IMR-90 (cell line): ENCODE measurements around the gene MASTL. TPM values are rescaled to one million over a fixed set of nuclear protein-coding genes. Genes with fewer than 3 reads are reported as not detected.

Experiments
- ATAC-seq: fragments of 200-7000 bp; cut with Tn5 transposase; 2 replicates; pipeline ENCODE4 v1.9.1; 2020; ENCODE audit warnings: low read depth, mild to moderate bottlenecking, moderate library complexity
- BruUV-seq: library from RNA; stranded (reverse); fragments of 400-500 nt; replicated peaks from 2 replicates; lab custom pipeline; 2021; lab: Mats Ljungman, UMichigan
- CTCF ChIA-PET: fragments of 300-600 bp; formaldehyde crosslinking; extraction: SDS; loops from one replicate; lab custom pipeline; 2021; ENCODE audit warnings: antibody characterized with exemption; lab: Yijun Ruan, JAX
- POLR2A ChIA-PET: fragments of 300-600 bp; sonication (Branson Sonifier 250); formaldehyde crosslinking; loops from one replicate; lab custom pipeline; 2022; ENCODE audit warnings: antibody characterized with exemption; ENCODE audit not compliant: unreplicated experiment; lab: Charles Lee
- DNase-seq: peaks from one replicate; pipeline ENCODE4 v3.0.0; 2013
- H2AFZ ChIP-seq: replicated peaks from 2 replicates; pipeline ENCODE3; 2013; ENCODE audit warnings: low read length, mild to moderate bottlenecking; ENCODE audit not compliant: poor library complexity
- H2AK5ac ChIP-seq: 2 replicates; pipeline ENCODE4 v1.6.1; 2013; ENCODE audit warnings: low read depth, low read length, inconsistent platforms
- H2AK9ac ChIP-seq: replicated peaks from 2 replicates; pipeline ENCODE3; 2013; ENCODE audit warnings: mild to moderate bottlenecking, low read depth, low read length, moderate library complexity; ENCODE audit not compliant: poor library complexity
- H2BK120ac ChIP-seq: 2 replicates; pipeline ENCODE4 v1.6.1; 2013; ENCODE audit warnings: low read depth, low read length, inconsistent platforms
- H2BK15ac ChIP-seq: 3 replicates; pipeline ENCODE4 v1.6.1; 2013; ENCODE audit warnings: low read depth, low read length, inconsistent platforms
- H2BK20ac ChIP-seq: 2 replicates; pipeline ENCODE4 v1.6.1; 2013; ENCODE audit warnings: low read depth, mild to moderate bottlenecking, inconsistent platforms, low read length, moderate library complexity
- H2BK5ac ChIP-seq: 2 replicates; pipeline ENCODE4 v1.6.1; 2013; ENCODE audit warnings: mild to moderate bottlenecking, low read depth, low read length, inconsistent platforms; ENCODE audit not compliant: poor library complexity, severe bottlenecking
- H3K14ac ChIP-seq: replicated peaks from 2 replicates; pipeline ENCODE4 v1.6.1; 2013; ENCODE audit warnings: low read depth, low read length, inconsistent platforms
- H3K18ac ChIP-seq: 2 replicates; pipeline ENCODE4 v1.6.1; 2013; ENCODE audit warnings: low read depth, low read length, control low read depth
- H3K23ac ChIP-seq: 2 replicates; pipeline ENCODE4 v1.6.1; 2013; ENCODE audit warnings: low read depth, low read length, inconsistent platforms
- H3K27ac ChIP-seq: 2 replicates; pipeline ENCODE4 v1.5.1; 2013; ENCODE audit warnings: mild to moderate bottlenecking, control low read depth, low read length; ENCODE audit not compliant: insufficient read depth
- H3K27me3 ChIP-seq: 2 replicates; pipeline ENCODE4 v1.6.1; 2013; ENCODE audit warnings: low read length; ENCODE audit not compliant: control insufficient read depth, insufficient read depth
- H3K36me3 ChIP-seq: 2 replicates; pipeline ENCODE4 v1.6.1; 2013; ENCODE audit warnings: low read length, mixed read lengths; ENCODE audit not compliant: control insufficient read depth, insufficient read depth
- H3K4ac ChIP-seq: 2 replicates; pipeline ENCODE4 v1.6.1; 2013; ENCODE audit warnings: low read depth, low read length, inconsistent platforms
- H3K4me1 ChIP-seq: 2 replicates; pipeline ENCODE4 v1.6.1; 2013; ENCODE audit warnings: low read length, mixed read lengths; ENCODE audit not compliant: control insufficient read depth, insufficient read depth
- H3K4me2 ChIP-seq: 2 replicates; pipeline ENCODE4 v1.6.1; 2013; ENCODE audit warnings: low read depth, mild to moderate bottlenecking, control low read depth, low read length, moderate library complexity
- H3K4me3 ChIP-seq: 2 replicates; pipeline ENCODE4 v1.5.1; 2013; ENCODE audit warnings: low read depth, mild to moderate bottlenecking, control low read depth, low read length, moderate library complexity; ENCODE audit not compliant: insufficient read depth
- H3K56ac ChIP-seq: 2 replicates; pipeline ENCODE4 v1.6.1; 2013; ENCODE audit warnings: low read length, inconsistent platforms; ENCODE audit not compliant: insufficient read depth; ENCODE audit errors: extremely low read depth
- H3K79me1 ChIP-seq, 2 experiments: 2 replicates each; pipeline ENCODE4 v1.6.1; 2013; ENCODE audit warnings: low read length in 2 of 2, inconsistent platforms in 1 of 2, low read depth in 1 of 2
- H3K9ac ChIP-seq: 2 replicates; pipeline ENCODE4 v1.6.1; 2013; ENCODE audit warnings: low read depth, low read length, control low read depth
- H3K9me1 ChIP-seq: 2 replicates; pipeline ENCODE4 v1.6.1; 2013; ENCODE audit warnings: low read length, inconsistent platforms; ENCODE audit not compliant: insufficient read depth
- H3K9me3 ChIP-seq: 2 replicates; pipeline ENCODE4 v1.6.1; 2013; ENCODE audit warnings: low read length; ENCODE audit not compliant: control insufficient read depth, insufficient read depth
- H4K20me1 ChIP-seq: 2 replicates; pipeline ENCODE4 v1.6.1; 2013; ENCODE audit warnings: low read length, inconsistent platforms; ENCODE audit not compliant: insufficient read depth
- H4K5ac ChIP-seq: 2 replicates; pipeline ENCODE4 v1.6.1; 2013; ENCODE audit warnings: mild to moderate bottlenecking, low read depth, low read length, control low read depth
- H4K8ac ChIP-seq, 2 experiments: 2 replicates each; pipeline ENCODE4 v1.6.1; 2013; ENCODE audit warnings: low read depth in 2 of 2, low read length in 2 of 2, control low read depth in 1 of 2, inconsistent platforms in 1 of 2
- H4K91ac ChIP-seq: 2 replicates; pipeline ENCODE4 v1.6.1; 2013; ENCODE audit warnings: low read depth, low read length, inconsistent platforms; ENCODE audit not compliant: insufficient read depth
- BHLHE40 ChIP-seq: fragments of 150-350 bp; IDR thresholded peaks from 2 replicates; pipeline ENCODE4 v1.6.1; 2016; ENCODE audit warnings: mild to moderate bottlenecking, low read depth, low read length
- CEBPB ChIP-seq: IDR thresholded peaks from 2 replicates; pipeline ENCODE4 v1.6.1; 2012; ENCODE audit warnings: low read depth, low read length, improper control_type of control experiment
- CHD1 ChIP-seq: IDR thresholded peaks from 2 replicates; pipeline ENCODE4 v1.6.1; 2012; ENCODE audit warnings: low read depth, low read length, improper control_type of control experiment
- FOS ChIP-seq: fragments of 150-350 bp; IDR thresholded peaks from 2 replicates; pipeline ENCODE4 v1.6.1; 2016; ENCODE audit warnings: low read depth, low read length
- MAFK ChIP-seq: IDR thresholded peaks from 2 replicates; pipeline ENCODE4 v1.6.1; 2012; ENCODE audit warnings: low read depth, low read length, improper control_type of control experiment
- MAZ ChIP-seq: IDR thresholded peaks from 2 replicates; pipeline ENCODE4 v1.6.1; 2012; ENCODE audit warnings: low read depth, mild to moderate bottlenecking, low read length, improper control_type of control experiment, moderate library complexity, borderline replicate concordance
- MXI1 ChIP-seq: IDR thresholded peaks from 2 replicates; pipeline ENCODE4 v1.6.1; 2012; ENCODE audit warnings: low read depth, mild to moderate bottlenecking, low read length, moderate library complexity, borderline replicate concordance
- NFE2L2 ChIP-seq: fragments of 150-350 bp; IDR thresholded peaks from 2 replicates; pipeline ENCODE4 v1.6.1; 2016; ENCODE audit warnings: low read depth, mild to moderate bottlenecking, low read length
- POLR2A ChIP-seq: IDR thresholded peaks from 2 replicates; pipeline ENCODE4 v1.6.1; 2012; ENCODE audit warnings: mild to moderate bottlenecking, low read depth, low read length
- RAD21 ChIP-seq: IDR thresholded peaks from 2 replicates; pipeline ENCODE4 v1.6.1; 2012; ENCODE audit warnings: low read length, improper control_type of control experiment
- RCOR1 ChIP-seq: IDR thresholded peaks from 2 replicates; pipeline ENCODE4 v1.6.1; 2012; ENCODE audit warnings: mild to moderate bottlenecking, low read length, improper control_type of control experiment; ENCODE audit not compliant: insufficient replicate concordance
- RFX5 ChIP-seq: IDR thresholded peaks from 2 replicates; pipeline ENCODE4 v1.8.0; 2012; ENCODE audit warnings: low read depth, mild to moderate bottlenecking, low read length, moderate library complexity
- SMC3 ChIP-seq: fragments of 150-350 bp; IDR thresholded peaks from 2 replicates; pipeline ENCODE4 v1.6.1; 2016; ENCODE audit warnings: low read depth, mild to moderate bottlenecking, antibody characterized with exemption, low read length, moderate library complexity
- WGBS, 2 experiments: methylation state at CpG; one replicate each; pipeline versions ENCODE4 v1.1.5 to v1.1.7; 2013; ENCODE audit warnings: missing lambda C conversion rate in 2 of 2; ENCODE audit not compliant: insufficient read length in 1 of 2; ENCODE audit errors: extremely low coverage in 2 of 2; 5-methylcytosine and 5-hydroxymethylcytosine counted together
- dilution Hi-C: fragments of 300-500 bp; cut with HindIII; formaldehyde crosslinking; loops from one replicate; pipeline ENCODE4 v1.14.3; 2018; ENCODE audit warnings: low sequenced_read_pairs; ENCODE audit not compliant: unreplicated experiment
- in situ Hi-C: fragments of 300-500 bp; cut with MboI; formaldehyde crosslinking; loops from 3 replicates; pipeline ENCODE4 v1.14.3; 2019; ENCODE audit warnings: low sequenced_read_pairs, inconsistent platforms, mixed read lengths
- intact Hi-C: fragments of 100-400 bp; cut with micrococcal nuclease; formaldehyde crosslinking; loops from 2 replicates; pipeline ENCODE4 v1.10.0; 2022
- polyA plus RNA-seq, 3 experiments: library from polyadenylated mRNA; depleted of rRNA; stranded (reverse); fragments of >200 nt; gene quantifications; 2 replicates each; pipeline ENCODE4 v1.2.3, GENCODE V29; 2012; ENCODE audit warnings: low replicate concordance in 1 of 3
- total RNA-seq: library from RNA; depleted of rRNA; stranded (reverse); fragments of >200 nt; gene quantifications from 2 replicates; pipeline ENCODE4 v1.2.3, GENCODE V29; 2012
- TF ChIP-seq, protein P1 (sequence below): fragments of 150-350 bp; IDR thresholded peaks from 2 replicates; pipeline ENCODE4 v1.6.1; 2017; ENCODE audit warnings: mild to moderate bottlenecking, antibody characterized with exemption, low read length, low read depth
- TF ChIP-seq, protein P2 (sequence below): conservative IDR thresholded peaks from 2 replicates; pipeline ENCODE4 v1.5.1; 2012; ENCODE audit warnings: mild to moderate bottlenecking, low read depth, low read length, improper control_type of control experiment
- TF ChIP-seq, protein P3 (sequence below): fragments of 150-350 bp; IDR thresholded peaks from 2 replicates; pipeline ENCODE4 v1.6.1; 2016; ENCODE audit warnings: low read depth, mild to moderate bottlenecking, low read length, moderate library complexity, borderline replicate concordance

Gene MASTL
- total and polyA plus RNA-seq, 2 of the 4 experiments (the other 2 are of a cell fraction), result 7.0 to 13.4 TPM

DNA sequence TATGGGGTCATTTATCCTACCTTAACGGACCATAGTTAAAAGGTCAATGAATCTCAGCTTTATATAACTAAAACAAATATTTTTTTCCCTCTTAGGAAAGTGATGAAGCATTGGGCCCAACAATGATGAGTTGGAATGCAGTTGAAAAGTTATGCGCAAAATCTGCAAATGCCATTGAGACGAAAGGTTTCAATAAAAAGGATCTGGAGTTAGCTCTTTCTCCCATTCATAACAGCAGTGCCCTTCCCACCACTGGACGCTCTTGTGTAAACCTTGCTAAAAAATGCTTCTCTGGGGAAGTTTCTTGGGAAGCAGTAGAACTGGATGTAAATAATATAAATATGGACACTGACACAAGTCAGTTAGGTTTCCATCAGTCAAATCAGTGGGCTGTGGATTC lies 14.7 kb downstream of the MASTL start:
- no peak for ATAC-seq
- Histone ChIP-seq H4K91ac (no peak overlapping the region), H3K9ac (no peak overlapping the region), H3K36me3 (peaks cover 10% of the 10 kb centered on the region; the same call in 1 of the 2 replicates), H3K4me3 (no peak overlapping the region), H4K20me1 (no peaks in the 10 kb centered on the region), H2BK15ac (no peak overlapping the region), H2AK5ac (no peak overlapping the region), H3K9me1 (no peaks in the 10 kb centered on the region), H2AFZ (no peak overlapping the region), H3K14ac (no peak overlapping the region), H3K23ac (no peak overlapping the region), H3K18ac (no peak overlapping the region), H2BK120ac (no peak overlapping the region), H3K4me1 (no peaks in the 10 kb centered on the region), H3K27me3 (no peaks in the 10 kb centered on the region), H2AK9ac (no peak overlapping the region), H3K79me1 (no peaks in the 10 kb centered on the region; a peak in 1 of 4 replicates), H4K5ac (no peak overlapping the region), H2BK5ac (no peak overlapping the region), H2BK20ac (no peak overlapping the region), H3K27ac (no peak overlapping the region), H3K56ac (no peak overlapping the region), H3K4ac (no peak overlapping the region), H3K4me2 (no peak overlapping the region), H4K8ac (no peak overlapping the region), H3K9me3 (no peaks in the 10 kb centered on the region)
- BruUV-seq, result no TSS peak
- in situ Hi-C loops, result no loop called here
- dilution Hi-C loops, result no loop called here
- POLR2A ChIA-PET, result no interaction called here
- intact Hi-C loops, result loop anchor here (10.0 kb wide), 1 partner anchor 55 kb away; no protein-coding TSS in a partner anchor
- CTCF ChIA-PET, result no interaction called here
- no peak for DNase-seq
- no peak for TF ChIP-seq CEBPB
- no peak for TF ChIP-seq POLR2A
- no peak for TF ChIP-seq MXI1
- no peak for TF ChIP-seq SMC3
- TF ChIP-seq FOS, result no peak
- no peak for TF ChIP-seq RCOR1
- TF ChIP-seq MAFK, result no peak
- TF ChIP-seq RAD21, result no peak
- TF ChIP-seq, protein P1, sequence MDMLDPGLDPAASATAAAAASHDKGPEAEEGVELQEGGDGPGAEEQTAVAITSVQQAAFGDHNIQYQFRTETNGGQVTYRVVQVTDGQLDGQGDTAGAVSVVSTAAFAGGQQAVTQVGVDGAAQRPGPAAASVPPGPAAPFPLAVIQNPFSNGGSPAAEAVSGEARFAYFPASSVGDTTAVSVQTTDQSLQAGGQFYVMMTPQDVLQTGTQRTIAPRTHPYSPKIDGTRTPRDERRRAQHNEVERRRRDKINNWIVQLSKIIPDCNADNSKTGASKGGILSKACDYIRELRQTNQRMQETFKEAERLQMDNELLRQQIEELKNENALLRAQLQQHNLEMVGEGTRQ, result no peak
- TF ChIP-seq RFX5, result no peak
- TF ChIP-seq, protein P2, sequence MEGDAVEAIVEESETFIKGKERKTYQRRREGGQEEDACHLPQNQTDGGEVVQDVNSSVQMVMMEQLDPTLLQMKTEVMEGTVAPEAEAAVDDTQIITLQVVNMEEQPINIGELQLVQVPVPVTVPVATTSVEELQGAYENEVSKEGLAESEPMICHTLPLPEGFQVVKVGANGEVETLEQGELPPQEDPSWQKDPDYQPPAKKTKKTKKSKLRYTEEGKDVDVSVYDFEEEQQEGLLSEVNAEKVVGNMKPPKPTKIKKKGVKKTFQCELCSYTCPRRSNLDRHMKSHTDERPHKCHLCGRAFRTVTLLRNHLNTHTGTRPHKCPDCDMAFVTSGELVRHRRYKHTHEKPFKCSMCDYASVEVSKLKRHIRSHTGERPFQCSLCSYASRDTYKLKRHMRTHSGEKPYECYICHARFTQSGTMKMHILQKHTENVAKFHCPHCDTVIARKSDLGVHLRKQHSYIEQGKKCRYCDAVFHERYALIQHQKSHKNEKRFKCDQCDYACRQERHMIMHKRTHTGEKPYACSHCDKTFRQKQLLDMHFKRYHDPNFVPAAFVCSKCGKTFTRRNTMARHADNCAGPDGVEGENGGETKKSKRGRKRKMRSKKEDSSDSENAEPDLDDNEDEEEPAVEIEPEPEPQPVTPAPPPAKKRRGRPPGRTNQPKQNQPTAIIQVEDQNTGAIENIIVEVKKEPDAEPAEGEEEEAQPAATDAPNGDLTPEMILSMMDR, result no peak
- TF ChIP-seq BHLHE40, result no peak
- no peak for TF ChIP-seq MAZ
- TF ChIP-seq, protein P3, sequence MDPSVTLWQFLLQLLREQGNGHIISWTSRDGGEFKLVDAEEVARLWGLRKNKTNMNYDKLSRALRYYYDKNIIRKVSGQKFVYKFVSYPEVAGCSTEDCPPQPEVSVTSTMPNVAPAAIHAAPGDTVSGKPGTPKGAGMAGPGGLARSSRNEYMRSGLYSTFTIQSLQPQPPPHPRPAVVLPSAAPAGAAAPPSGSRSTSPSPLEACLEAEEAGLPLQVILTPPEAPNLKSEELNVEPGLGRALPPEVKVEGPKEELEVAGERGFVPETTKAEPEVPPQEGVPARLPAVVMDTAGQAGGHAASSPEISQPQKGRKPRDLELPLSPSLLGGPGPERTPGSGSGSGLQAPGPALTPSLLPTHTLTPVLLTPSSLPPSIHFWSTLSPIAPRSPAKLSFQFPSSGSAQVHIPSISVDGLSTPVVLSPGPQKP, result no peak
- no peak for TF ChIP-seq NFE2L2
- TF ChIP-seq CHD1, result no peak
- WGBS, 2 experiments, result no CpG with 5 or more reads among the region's 4 CpGs
